ENCODE data around the gene MAGEB6.
"Not testable (repeated sequence)": the region's sequence is repeated elsewhere in the genome, so short reads cannot be mapped to it uniquely, and the experiment has no call there.

Gene MAGEB6

GRCh38 chrX:26192204-26192603 lies at the start of gene MAGEB6:
TSS of gene MAGEB6 (plus strand) at chrX:26192440. CDS start at chrX:26193847, 1,407 bp downstream.
- DNase-seq (ENCODE audit: low read depth, low spot score), result no peak

DNA sequence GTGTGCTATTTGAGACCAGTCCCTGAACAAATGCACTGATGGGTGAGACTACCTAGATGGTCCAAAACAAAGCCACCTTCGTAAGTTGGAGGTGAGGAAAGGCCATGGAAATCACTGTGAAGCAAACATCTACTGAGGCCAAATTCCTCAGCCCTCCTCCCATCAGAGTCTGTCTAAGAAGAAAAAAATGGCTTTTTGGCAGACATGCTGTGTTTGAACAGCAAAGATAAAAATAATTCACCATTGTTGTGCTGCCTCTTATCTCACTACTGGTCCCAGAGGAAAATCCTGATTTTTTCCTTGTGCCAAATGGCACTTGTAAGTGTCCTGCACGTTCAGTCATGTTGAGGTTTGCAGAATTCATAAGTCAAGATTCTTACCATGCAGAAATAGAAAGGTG lies 46.2 kb upstream of the MAGEB6 start:
- DNase-seq (ENCODE audit: low read depth, low spot score), result no peak

GRCh38 chrX:26160301-26160700 lies 31.9 kb upstream of the MAGEB6 start, which contains the start of gene MAGEB6B:
TSS of gene MAGEB6B (plus strand) at chrX:26160601. CDS start at chrX:26160601, 0 bp downstream.
- DNase-seq (ENCODE audit: low read depth, low spot score), result no peak

GRCh38 chrX:26203561-26203960 lies 11.3 kb downstream of the MAGEB6 start:
- no peak for DNase-seq (ENCODE audit: low read depth, low spot score)

DNA sequence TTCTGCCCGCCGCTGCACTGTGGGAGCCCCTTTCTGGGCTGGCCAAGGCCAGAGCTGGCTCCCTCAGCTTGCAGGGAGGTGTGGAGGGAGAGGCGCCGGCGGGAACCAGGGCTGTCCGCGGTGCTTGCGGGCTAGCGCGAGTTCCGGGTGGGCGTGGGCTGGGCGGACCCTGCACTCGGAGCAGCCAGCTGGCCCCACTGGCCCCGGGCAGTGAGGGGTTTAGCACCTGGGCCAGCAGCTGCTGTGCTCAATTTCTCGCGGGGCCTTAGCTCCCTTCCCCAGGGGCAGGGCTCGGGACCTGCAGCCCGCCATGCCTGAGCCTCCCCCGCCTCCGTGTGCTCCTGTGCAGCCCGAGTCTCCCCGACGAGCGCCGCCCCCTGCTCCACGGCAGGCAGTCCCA lies 12.5 kb downstream of the MAGEB6 start:
- DNase-seq (ENCODE audit: low read depth, low spot score), result not testable (repeated sequence)

DNA sequence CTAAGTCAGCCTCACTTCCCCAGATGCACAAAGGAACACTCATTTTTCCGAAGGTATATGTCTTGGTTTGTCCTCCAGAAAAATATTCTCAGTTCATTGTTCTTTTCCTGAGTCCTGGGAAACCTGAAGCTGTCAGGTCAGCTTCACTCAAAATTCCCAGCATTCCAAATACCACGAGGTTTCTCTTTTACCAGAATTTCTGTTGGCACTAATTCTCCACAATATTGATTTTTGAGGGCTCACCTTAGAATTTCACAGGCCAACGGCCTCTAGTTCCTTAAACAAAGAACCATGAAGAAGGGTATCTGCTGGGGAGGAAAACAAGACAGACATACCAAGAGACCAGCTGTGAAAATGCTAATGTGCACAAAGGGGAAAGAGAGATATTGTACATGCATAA lies 15.8 kb downstream of the MAGEB6 start:
- no peak for DNase-seq (ENCODE audit: low read depth, low spot score)

DNA sequence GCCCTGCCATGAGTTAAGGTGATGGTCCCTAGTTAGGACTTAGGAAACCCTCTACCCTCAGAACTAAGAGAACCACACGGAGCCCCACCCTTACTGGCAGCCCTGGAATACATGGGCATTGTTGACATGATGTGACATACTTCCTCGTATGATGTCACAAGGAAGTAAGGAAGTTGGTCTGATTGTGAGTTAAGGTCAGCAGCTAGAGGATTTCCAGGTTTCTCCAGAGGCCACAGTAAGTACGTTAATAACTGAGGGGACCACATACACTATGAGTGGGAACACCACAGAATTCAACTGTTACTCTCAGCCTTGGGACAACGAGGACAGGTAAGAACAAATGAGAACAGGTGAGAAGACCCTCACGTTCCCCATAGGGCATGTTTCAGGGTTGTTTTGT lies 23.6 kb downstream of the MAGEB6 start, which contains the start of gene MAGEB5:
TSS of gene MAGEB5 (plus strand) at position 301 of the 400 bp plus-strand sequence. CDS start 1,133 bp downstream, outside the sequence.
- no peak for DNase-seq (ENCODE audit: low read depth, low spot score)

DNA sequence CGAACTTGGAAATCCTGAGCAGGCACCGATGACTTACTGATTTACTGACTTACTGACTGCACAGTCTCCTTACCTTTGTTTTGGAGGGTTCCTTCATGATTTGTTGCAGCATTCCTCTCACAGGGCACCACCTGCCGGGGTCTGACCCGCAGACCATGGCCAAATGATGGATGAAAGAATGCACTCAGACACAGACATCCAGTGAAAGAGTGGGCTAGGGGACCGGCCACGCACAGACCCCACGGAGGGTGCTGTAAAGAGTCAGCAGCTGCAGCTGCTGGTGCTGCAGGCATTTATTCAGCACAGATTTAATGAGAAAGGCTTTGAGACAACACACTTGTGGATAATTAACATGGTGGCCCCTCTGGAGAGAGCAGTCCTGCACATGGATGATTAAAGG lies 27.1 kb downstream of the MAGEB6 start:
- no peak for DNase-seq (ENCODE audit: low read depth, low spot score)

DNA sequence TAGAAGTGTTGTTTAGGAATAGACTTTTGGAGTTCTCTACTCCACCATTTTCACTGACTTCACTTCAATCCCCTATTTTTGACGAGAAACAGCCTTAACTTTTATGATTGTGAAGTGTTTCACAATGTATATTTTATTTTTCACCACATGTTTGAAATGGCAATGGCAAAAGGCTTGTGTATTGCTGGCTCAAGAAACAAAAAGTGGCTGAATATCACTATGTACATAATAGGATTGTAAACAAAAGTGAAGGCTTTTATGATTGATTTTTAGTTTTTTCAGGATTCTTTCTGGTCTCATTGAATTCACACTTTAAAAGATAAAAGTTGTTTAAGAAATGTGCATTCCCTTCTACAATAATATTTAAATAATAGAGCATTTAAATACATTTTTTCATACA lies 41.9 kb downstream of the MAGEB6 start:
- no peak for DNase-seq (ENCODE audit: low read depth, low spot score)
